Keratinocyte (primary cell): ENCODE data around the gene GPRC5B. TPM values are rescaled to one million over a fixed set of nuclear protein-coding genes. Genes with fewer than 3 reads are reported as not detected.

ENCODE experiments used
- DNase-seq: peaks from one replicate; pipeline ENCODE4 v3.0.0-alpha.2; 2011; ENCODE audit warnings: low read depth, missing footprints, low spot score
- FAIRE-seq: peaks from 2 replicates; lab custom pipeline; 2011; peaks lifted over from hg19 to GRCh38; lab: Jason Lieb, UNC
- H2AFZ ChIP-seq: 2 replicates; pipeline ENCODE4 v1.6.0; 2012; ENCODE audit warnings: low read length, control low read depth, inconsistent platforms; ENCODE audit not compliant: control insufficient read depth
- H3K27ac ChIP-seq: 2 replicates; pipeline ENCODE4 v1.5.1; 2011; ENCODE audit warnings: low read length; ENCODE audit not compliant: control insufficient read depth, insufficient read depth
- H3K27me3 ChIP-seq: 3 replicates; pipeline ENCODE4 v1.6.0; 2011; ENCODE audit warnings: low read length; ENCODE audit not compliant: control insufficient read depth, insufficient read depth; ENCODE audit errors: extremely low read depth
- H3K36me3 ChIP-seq, 2 experiments: 2 replicates in 1 of 2; 3 replicates in 1 of 2; pipeline ENCODE4 v1.5.1; 2011; ENCODE audit warnings: low read length in 2 of 2, mild to moderate bottlenecking in 1 of 2; ENCODE audit not compliant: control insufficient read depth in 2 of 2, insufficient read depth in 2 of 2; ENCODE audit errors: extremely low read depth in 1 of 2
- H3K4me1 ChIP-seq: 3 replicates; pipeline ENCODE4 v1.5.1; 2011; ENCODE audit warnings: low read length; ENCODE audit not compliant: control insufficient read depth, insufficient read depth; ENCODE audit errors: extremely low read depth
- H3K4me2 ChIP-seq: 3 replicates; pipeline ENCODE4 v1.6.0; 2011; ENCODE audit warnings: low read depth, low read length; ENCODE audit not compliant: control insufficient read depth, insufficient read depth; ENCODE audit errors: extremely low read depth
- H3K4me3 ChIP-seq, 3 experiments: fragments of 200-600 bp in 1 of 3; sonication (generic) in 1 of 3; 2 replicates in 2 of 3; 3 replicates in 1 of 3; pipeline ENCODE4 v1.5.1; 2011 to 2016; ENCODE audit warnings: low read length in 3 of 3, mild to moderate bottlenecking in 3 of 3, control low read depth in 2 of 3, inconsistent platforms in 1 of 3, low read depth in 1 of 3, mixed read lengths in 1 of 3, mixed run types in 1 of 3, moderate library complexity in 1 of 3; ENCODE audit not compliant: control insufficient read depth in 2 of 3, insufficient read depth in 2 of 3; ENCODE audit errors: extremely low read depth in 1 of 3
- H3K79me2 ChIP-seq: 2 replicates; pipeline ENCODE4 v1.6.0; 2012; ENCODE audit warnings: low read length; ENCODE audit not compliant: control insufficient read depth, insufficient read depth
- H3K9ac ChIP-seq: 3 replicates; pipeline ENCODE4 v1.6.0; 2011; ENCODE audit warnings: low read length; ENCODE audit not compliant: control insufficient read depth, insufficient read depth; ENCODE audit errors: extremely low read depth
- H3K9me1 ChIP-seq: 3 replicates; pipeline ENCODE4 v1.6.0; 2011; ENCODE audit warnings: low read length; ENCODE audit not compliant: control insufficient read depth, insufficient read depth; ENCODE audit errors: extremely low read depth
- H3K9me3 ChIP-seq: 2 replicates; pipeline ENCODE4 v1.5.1; 2012; ENCODE audit warnings: low read depth, low read length; ENCODE audit not compliant: control insufficient read depth
- H4K20me1 ChIP-seq: 3 replicates; pipeline ENCODE4 v1.6.0; 2011; ENCODE audit warnings: low read length; ENCODE audit not compliant: control insufficient read depth, insufficient read depth; ENCODE audit errors: extremely low read depth
- CTCF ChIP-seq, 3 experiments: IDR thresholded peaks in 1 of 3; conservative IDR thresholded peaks in 1 of 3; optimal IDR thresholded peaks in 1 of 3; 2 replicates in 2 of 3; 3 replicates in 1 of 3; pipeline versions ENCODE3 to v1.5.1; 2011; ENCODE audit warnings: low read length in 3 of 3, mild to moderate bottlenecking in 3 of 3, moderate library complexity in 2 of 3, control low read depth in 1 of 3, inconsistent platforms in 1 of 3; ENCODE audit not compliant: insufficient read depth in 2 of 3; ENCODE audit errors: extremely low read depth in 1 of 3
- EZH2 ChIP-seq: IDR thresholded peaks from one replicate; pipeline ENCODE4 v1.6.1; 2012; ENCODE audit warnings: inconsistent platforms, mild to moderate bottlenecking, low read length, moderate library complexity
- dilution Hi-C: fragments of 300-500 bp; cut with MboI; formaldehyde crosslinking; loops from one replicate; pipeline ENCODE4 v1.7.0; 2020; ENCODE audit warnings: low sequenced_read_pairs; ENCODE audit not compliant: extremely low pct_ligation_motif_present
- polyA plus RNA-seq, 5 experiments: library from polyadenylated mRNA; depleted of rRNA in 3 of 5; stranded (reverse) in 3 of 5; stranded (forward) in 1 of 5; unstranded in 1 of 5; fragments of >200 nt; gene quantifications; 1 replicate in 1 of 5; 2 replicates in 3 of 5; 3 replicates in 1 of 5; pipeline versions ENCODE4 v1.2.1 to v1.2.3, GENCODE V29; 2011 to 2012; ENCODE audit warnings: missing spikeins in 2 of 5, low read depth in 1 of 5, low replicate concordance in 1 of 5

Gene GPRC5B
- polyA plus RNA-seq, 1 donor (not counting 4 experiments of a cell fraction or from before 2014, with no cell fraction given), result 0.03 TPM

GRCh38 chr16:19879241-19879792 is 5.3 kb downstream of the GPRC5B start:
- H3K36me3 ChIP-seq, result no peaks in the 10 kb centered on the region
- H3K27ac ChIP-seq, result no peak overlapping the region
- H4K20me1 ChIP-seq, result no peaks in the 10 kb centered on the region
- H3K4me2 ChIP-seq, result peak overlapping the region; percentile 47
- peaks cover 22% of the 10 kb centered on the region for H3K27me3 ChIP-seq
- TF ChIP-seq EZH2 (no peak), CTCF (optimal IDR thresholded peaks at IDR 0.05 in 1 of 3, IDR thresholded peaks at IDR 0.05 in 1 of 3, conservative IDR thresholded peaks at IDR 0.05 in 1 of 3; ENCODE audit: extremely low read depth in 1 of 3, insufficient read depth in 2 of 3, low read length in 3 of 3) (peak in 1 of 3 experiments; percentile 34)
- no peak overlapping the region for H3K9ac ChIP-seq
- dilution Hi-C loops, result no loop called here
- DNase-seq (peak; percentile 77), FAIRE-seq (peak; percentile 73)
- H3K9me1 ChIP-seq, result no peaks in the 10 kb centered on the region
- H3K9me3 ChIP-seq, result no peaks in the 10 kb centered on the region
- no peaks in the 10 kb centered on the region for H3K79me2 ChIP-seq
- no peak overlapping the region for H3K4me3 ChIP-seq
- peaks cover 8% of the 10 kb centered on the region for H3K4me1 ChIP-seq
- H2AFZ ChIP-seq, result no peak overlapping the region

GRCh38 chr16:19878757-19879156 is 5.9 kb downstream of the GPRC5B start:
- peaks cover 8% of the 10 kb centered on the region for H3K4me1 ChIP-seq
- H3K9me3 ChIP-seq, result no peaks in the 10 kb centered on the region
- H3K79me2 ChIP-seq, result no peaks in the 10 kb centered on the region
- FAIRE-seq, result no peak
- peak overlapping the region; percentile 47 for H3K4me2 ChIP-seq
- dilution Hi-C loops, result no loop called here
- no peak overlapping the region for H3K27ac ChIP-seq
- no peaks in the 10 kb centered on the region for H3K36me3 ChIP-seq
- H4K20me1 ChIP-seq, result no peaks in the 10 kb centered on the region
- no peak overlapping the region for H3K4me3 ChIP-seq
- no peak overlapping the region for H3K9ac ChIP-seq
- peaks cover 16% of the 10 kb centered on the region for H3K27me3 ChIP-seq
- H3K9me1 ChIP-seq, result no peaks in the 10 kb centered on the region
- H2AFZ ChIP-seq, result no peak overlapping the region
- TF ChIP-seq CTCF (optimal IDR thresholded peaks at IDR 0.05 in 1 of 3, IDR thresholded peaks at IDR 0.05 in 1 of 3, conservative IDR thresholded peaks at IDR 0.05 in 1 of 3; ENCODE audit: extremely low read depth in 1 of 3, insufficient read depth in 2 of 3, low read length in 3 of 3) (no peak), EZH2 (no peak)
- no peak for DNase-seq
